ENCODE measurements around the gene GLUL.
"Not testable (repeated sequence)": the region's sequence is repeated elsewhere in the genome, so short reads cannot be mapped to it uniquely, and the experiment has no call there.

GLUL gene

DNA sequence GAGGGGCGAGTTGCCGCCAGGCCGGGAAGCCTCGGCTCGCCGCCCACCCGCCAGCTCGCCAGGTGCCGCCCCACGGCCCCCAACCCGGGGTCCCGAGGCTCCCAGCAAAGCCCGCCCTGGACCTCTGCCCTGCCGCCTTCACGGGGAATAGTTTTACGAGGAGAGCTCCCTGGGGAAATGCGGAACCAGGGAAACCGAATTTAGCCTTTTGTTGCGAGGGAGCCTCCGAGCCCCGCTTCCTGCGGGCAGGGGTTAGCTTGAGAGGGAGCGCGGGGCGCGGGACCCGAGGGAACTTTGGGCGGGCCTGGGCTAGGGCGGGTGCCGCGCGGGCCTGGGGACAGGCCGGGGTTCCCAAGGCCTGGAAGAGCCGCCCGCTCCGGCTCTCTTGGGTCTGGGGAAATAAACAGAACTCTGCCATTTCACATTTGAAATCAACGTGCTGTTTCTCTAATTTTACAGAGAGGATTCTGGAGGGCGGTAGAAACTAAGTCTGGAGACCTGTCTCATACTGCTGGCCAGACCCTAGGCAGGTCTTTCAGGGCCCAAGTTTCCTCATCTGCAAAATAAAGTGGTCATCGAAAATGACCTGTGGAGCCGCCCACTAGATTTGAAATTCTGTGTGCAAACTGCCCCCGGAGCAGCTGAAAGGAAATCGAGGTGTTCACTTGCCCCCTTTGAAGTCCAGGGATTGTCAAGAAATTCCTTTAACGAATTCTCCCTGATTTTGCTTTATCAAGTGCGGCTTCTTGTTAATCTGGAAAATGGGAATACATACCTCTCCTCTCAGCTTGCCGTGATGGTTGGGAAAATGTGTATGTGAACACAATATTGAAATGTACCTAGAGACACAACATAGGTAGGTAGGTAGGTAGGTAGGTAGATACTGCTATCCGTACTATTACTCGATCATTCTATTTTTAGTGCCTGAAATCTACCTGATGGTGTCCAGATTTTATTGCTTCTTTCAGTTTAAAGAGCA lies 749 bp upstream of the GLUL start:
- no peak for DNase-seq

DNA sequence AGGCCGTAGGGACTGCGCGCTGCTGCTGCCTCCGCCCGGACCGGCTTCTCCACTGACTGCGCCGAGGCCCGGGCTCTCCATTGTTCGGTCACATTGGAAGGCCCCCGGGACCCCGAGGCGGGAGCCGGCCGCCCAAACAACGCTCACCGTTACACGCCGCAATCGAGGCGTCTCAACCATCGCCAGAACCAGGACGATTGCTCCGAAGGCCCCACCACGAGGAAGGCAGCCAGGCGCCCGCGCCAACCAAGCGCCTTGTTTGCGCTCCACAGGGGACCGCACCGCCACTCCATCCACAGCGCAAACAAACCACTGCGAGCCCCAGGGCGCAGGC lies 595 bp downstream of the GLUL start:
- DNase-seq: peak; percentile 27

DNA sequence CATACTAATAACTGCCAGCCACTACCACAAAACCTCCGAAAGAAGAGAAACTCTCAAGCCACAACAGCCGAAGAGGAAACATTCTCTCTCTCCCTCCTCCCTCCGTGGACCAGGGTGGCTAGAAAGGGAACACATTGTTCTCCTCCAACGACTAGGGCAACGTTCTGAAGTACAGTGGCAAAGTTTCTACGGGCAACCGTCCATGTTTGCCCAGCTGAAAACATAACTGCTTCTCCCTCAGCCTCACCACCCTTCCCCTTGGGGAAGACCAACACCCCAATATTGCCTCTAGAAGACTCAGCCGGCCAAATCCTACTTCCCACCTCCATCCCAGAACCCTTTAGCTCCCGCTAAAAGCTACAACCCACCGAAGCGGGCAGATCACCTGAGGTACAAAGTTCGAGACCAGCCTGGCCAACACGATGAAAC lies 2.0 kb downstream of the GLUL start:
- no peak for DNase-seq

DNA sequence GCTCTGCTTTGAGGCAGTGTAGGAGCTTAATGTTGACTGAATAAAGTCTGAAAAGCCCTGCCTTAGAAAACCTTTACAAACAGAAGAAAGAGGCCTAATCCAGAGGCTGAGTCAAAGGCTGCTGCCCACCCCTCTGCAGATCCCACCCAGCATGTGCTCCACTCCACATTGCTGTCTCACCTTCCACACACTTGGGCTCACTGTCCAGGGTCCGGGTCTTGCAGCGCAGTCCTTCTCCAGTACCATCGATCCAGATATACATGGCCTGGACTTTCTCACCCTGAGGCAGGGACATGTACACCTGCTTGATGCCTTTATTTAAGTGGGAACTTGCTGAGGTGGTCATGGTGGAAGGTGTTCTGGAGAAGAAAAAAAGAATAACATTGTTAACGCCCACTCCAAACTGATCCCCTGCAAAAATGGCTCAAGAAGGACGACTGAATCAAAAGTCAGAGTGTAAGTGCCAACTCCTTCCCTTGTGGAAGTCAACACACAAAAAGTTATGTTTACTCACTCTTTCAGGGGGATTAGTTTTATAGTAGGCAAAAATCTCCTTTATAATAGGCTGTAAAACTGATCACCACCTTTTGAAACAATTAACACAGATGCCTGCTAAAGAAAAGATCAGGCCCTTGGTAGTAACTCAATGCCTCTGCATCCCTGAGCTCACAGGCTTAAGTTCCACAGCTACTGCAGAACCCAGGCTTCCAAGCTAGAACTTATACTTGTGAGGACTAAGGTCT lies 3.0 kb downstream of the GLUL start:
- DNase-seq: no peak

DNA sequence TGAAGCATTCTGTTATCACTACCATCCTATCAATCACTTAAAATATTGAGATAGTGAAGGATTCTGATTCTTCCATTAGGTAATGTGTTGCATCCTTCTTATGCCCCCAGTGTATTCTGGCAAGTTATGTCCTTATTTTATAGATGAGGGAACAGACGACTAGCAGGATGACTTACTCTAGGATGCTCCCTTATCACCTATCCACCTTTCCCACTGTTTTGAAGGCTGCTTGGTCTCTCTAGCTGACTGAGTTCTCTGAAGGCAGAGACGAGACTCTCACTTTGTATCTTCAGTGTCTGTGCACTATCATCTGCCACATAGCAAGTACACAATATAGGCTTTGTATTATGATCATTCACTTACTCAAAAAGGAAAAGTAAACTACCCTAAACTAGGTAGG lies 4.0 kb downstream of the GLUL start:
- DNase-seq: no peak

DNA sequence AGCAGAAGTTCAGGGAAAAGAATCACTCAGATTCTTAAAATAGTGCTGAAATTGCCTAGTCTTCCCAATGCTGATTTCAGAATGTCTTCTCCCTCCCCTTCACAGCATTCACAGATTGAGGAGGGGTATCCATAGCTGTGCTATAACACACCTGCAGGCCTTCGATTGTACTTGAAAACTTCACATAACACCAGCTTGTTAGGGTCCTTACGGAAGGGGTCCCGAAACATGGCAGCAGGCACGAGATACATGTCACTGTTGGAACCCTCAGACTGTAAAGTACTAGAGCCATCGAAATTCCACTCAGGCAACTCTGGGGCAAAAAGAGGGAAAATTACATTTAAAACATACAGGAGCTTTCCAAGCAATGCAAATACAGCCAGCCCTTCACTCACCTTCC lies 4.6 kb downstream of the GLUL start:
- no peak for DNase-seq

DNA sequence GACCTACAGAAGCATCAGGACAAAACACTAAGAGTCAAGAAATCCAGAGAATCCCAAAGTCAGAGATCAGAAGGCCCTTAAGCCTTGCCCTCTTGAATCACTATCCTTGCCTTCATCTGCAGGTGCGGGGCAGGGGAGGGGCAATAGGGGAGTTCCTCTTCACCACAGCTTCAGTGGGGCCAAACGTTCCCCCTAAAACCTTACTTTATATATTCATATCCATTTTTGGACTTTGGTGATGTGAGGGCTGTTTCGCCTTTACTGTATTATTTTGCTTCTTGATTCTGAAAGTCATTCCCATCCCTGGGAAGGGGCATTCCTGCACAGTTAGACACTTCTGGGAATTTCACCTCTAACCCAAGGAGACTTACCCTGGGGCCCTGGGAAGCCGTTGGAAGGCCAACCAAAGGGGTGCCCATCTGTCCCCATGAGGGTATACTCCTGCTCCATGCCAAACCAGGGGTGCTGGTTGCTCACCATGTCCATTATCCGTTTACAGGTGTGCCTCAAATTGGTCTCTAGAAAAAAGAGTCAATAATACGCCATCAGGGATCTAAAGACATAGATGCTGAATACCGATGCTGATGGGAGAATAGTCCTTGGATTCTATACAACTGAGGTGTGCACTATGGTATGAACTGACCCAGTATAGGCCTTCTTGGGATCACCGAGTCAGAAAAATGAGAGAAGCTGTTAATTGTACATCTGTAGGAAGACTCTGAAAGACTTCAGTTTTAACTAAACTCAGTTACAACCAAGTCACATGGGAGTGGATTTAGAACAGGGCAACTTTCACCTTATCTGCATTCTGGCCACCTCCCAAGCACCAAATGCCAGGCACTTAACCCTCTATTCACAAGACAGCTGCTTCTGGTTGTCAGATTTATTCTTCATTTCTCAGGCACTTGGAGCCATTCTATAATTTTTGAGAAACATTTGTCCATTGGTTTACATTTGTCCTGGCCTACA lies 5.4 kb downstream of the GLUL start:
- no peak for DNase-seq

DNA sequence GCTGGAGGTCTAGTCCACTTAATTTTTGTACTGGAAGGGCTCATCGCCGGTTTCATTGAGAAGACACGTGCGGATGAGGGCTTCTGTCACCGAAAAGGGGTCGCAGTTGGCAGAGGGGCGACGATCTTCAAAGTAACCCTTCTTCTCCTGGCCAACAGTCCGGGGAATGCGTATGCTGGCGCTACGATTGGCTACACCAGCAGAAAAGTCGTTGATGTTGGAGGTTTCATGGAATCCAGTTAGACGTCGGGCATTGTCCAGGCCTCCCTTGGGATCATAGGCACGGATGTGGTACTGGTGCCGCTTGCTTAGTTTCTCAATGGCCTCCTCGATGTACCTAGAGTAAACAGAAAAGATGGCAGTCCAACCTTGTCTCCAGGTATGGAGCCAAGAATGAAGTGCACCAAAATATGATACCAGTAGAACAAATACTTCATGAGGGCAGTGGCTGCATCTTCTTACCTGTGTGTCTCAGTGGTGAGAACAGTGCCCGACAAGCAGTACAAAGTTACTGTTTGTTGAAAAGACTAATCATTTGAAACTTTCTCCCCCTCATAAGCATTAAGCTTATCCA lies 7.1 kb downstream of the GLUL start:
- no peak for DNase-seq

DNA sequence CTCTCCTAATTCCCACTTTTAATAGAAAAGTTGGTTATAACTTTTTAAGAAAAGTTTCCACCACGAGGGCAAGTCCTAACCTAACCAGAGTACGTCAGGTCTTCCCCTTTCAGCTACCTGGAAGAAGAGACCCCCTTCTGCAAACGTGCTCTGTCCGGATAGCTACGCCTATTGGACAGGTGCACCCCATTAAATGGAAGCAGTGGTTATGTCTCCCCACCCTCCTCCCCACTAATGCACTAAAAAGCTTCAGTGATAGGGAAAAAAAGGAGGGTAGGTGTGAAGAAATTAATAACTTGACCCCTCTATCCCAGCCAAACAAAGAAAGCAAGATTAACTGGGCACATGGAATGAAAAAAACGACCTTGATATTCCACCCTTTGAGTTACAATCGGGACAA lies 7.7 kb downstream of the GLUL start:
- no peak for DNase-seq

DNA sequence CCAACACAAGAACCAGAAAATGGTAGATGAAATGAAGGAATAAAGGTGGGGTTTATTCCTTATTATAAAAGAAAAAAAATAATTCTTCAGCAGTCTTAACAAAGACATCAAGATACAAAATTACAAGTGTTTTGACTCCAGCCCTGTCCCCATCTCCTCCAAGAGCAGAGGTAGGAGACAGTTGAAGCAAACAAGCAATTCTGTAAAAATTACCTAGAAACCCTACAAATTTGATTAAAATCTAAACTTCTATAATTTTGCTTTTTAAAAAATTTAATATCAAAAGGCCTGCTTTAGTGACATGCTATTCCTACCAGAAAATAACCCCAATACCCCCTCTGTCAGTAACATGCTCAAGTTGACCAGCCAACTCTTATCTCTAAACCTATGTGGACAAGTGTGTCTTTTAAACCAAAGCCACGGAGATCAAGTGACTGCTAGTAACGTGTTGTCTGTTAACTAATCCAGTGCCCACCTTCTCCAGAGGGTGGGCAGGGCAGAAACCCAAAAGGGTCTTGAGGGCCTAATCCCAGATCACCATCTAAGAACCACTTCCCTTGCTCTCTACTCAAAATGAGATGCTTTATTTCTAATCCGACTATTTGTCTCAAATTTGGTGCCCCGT lies 8.4 kb downstream of the GLUL start:
- DNase-seq: no peak

DNA sequence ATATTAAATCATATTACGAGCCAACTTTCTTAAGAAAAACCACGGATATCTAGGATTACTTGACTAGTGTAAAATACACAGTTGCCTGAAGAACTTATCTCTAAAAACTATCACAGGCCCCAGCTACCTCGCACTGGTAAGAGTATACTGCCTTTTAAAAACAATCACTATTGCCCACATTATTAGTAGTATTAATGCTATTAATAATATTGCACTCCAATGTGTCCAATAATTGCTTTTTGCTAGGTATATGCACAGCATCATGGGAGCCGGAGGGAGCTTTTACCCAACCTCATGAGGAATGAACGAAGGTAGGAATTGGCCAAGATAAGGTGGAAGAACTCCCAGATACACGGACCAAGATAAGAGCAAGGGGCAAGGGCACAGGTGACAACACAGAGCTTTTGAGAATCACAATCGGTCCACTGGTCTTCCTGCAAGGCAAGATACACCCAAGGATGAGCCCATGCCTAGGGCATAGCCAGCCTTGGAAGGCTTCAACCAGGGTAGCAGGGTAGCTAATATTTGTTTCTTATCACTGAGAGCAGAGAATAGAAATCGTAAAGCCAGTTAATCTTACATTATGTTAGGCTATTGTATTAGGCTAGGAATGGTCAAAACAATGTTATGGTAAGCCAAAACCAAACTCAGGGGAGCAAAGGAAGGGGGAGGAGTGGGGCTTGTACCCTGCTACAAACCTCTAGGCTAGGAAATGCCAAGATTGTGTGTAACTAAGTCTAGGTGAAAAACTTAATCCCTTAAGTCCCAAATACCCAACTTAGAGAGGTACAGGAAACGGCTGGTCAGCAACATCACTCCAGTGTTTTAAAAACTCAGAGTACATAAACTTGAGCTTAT lies 9.4 kb downstream of the GLUL start:
- DNase-seq: no peak

DNA sequence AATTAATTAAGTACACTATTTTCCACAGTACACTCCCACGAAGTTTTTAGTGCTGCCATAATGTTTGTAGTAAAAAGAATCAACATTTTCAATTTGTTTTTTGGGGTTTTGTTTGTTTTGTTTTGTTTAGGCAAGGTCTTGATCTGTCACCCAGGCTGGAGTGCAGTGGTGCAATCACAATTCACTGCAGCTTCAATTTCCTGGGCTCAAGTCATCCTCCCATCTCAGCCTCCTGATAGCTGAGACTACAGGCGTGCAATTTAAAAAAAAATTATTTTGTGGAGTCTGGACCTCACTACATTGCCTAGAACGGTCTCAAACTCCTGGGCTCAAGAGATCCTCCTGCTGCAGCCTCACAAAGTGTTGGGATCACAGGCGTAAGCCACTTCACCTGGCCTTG lies 11.4 kb downstream of the GLUL start:
- no peak for DNase-seq

DNA sequence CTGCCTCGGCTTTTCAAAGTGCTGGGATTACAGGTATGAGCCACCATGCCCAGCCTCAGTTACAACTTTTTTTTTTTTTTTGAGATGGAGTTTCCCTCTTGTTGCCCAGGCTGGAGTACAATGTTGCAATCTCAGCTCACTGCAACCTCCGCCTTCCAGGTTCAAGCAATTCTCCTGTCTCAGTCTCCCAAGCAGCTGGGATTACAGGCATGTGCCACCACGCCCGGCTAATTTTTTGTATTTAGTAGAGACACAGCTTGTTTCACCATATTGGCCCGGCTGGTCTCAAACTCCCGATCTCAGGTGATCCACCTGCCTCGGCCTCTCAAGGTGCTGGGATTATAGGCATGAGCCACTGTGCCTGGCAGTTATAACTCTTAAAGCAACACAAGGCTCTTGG lies 11.8 kb downstream of the GLUL start:
- DNase-seq: not testable (repeated sequence)

DNA sequence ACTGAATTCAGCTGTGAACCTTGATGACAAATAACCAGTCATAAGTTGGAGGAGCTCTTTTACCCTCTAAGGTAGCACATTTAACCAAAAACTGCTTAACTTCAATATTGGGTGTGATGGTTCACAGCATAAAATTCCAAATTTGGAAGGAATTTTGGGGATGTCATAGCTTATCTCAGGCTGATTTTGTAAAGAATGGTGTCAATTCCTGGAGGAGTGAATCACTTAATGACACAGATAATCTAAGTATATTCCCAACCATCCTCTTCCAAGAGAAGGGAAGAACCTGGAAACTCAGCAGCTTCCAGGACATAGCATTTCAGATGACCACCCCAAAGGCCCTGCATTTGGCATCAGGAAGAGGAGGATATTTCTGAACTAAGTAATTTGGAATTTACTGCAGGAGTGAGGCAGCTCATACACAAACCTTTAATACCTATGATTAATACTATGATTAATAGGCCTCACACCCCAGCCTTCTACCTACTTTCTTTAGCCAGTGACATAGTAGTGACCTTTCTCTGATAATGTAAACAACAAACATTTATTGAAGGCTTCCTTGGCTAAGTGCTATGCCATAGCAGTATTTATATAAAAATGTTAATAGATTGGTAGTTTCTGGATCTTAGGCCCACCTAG lies 14.5 kb downstream of the GLUL start:
- no peak for DNase-seq

DNA sequence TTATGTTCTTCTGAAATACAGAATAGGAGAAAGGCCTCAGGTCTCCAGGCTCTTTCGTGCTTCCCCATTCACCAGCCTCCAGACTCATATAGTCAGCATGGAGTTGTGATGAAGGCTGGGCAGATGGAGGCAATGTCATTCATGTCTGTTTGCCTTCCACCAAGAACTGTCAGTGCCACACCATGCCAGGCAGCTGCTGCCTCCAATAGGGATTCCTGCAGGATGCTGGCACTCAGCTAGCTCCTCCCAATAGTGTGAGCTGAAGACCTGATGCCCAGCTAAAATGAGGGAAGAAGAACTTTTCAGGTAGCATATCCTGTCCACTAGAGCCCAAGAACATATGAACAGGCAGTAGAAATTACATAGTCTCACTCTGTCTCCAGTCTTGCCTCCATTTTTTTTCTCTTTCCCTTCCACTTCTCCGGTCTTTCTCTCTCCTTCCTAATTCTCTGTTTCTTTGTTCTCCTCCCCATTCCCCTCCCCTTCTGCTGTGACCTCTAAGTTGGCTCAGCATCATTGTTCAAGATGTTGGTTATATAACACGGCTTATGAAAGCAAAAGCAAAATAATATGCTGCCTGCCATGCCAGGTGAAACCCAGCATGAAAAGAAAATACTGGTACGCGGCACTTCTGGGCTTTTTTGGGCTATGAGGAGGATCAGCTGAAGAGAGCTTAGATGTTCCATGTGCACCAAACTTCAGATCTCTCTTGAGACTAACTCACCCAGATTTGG lies 17.3 kb downstream of the GLUL start:
- no peak for DNase-seq

DNA sequence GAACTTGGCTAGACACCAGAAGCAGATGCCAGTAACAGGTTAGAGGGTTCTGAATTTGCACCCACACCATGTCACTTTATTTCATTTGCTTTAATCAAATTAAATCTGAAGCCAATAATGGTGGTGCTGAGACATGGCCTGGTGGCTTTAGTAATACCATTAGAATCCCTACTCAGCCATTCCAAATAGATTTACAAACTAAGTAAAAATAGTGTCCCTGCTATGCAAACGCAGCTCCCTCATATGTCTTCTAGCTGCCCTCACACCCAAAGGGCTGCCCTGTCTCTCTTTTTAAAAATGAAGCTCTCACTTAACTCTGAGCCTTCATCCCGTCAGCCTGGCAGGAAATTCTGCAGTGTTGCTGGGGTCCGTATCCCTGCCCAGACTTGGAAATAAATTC lies 21.1 kb downstream of the GLUL start:
- no peak for DNase-seq

DNA sequence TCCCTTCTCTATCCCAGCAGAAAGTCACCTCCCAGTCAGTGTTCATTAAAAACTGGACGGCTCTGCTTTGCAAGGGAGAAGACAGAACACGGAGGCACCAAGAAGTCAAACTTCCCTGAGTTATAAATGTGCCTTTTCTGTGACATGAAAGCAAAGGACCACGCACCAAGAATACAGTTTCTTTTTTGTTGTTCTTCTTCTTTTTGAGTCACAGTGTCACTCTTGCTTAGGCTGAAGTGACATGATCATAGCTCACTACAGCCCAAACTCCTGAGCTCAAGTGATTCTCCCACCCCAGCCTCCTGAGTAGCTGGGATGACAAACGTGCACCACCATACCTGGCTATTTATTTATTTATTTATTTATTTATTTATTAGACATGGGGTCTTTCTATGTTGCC lies 22.7 kb downstream of the GLUL start:
- no peak for DNase-seq

DNA sequence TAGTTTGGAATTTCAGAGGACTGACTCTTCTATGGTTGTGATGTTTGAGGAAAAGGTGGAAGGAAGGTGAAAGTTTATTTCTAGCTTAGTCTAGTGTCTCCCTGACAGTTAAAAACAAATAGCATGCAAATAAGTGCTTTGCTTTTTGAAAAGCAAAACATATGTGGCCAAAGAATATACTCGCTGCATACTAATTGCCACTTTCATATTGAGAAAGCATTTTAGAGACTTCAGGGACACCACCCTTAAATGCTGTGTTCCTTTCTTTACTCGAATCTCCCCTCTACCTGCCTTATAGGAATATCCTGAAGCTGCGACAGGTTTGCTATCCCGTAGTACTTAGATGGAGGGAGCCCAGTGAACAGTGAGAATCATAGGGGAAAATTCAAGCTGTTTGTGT lies 23.2 kb downstream of the GLUL start:
- no peak for DNase-seq

DNA sequence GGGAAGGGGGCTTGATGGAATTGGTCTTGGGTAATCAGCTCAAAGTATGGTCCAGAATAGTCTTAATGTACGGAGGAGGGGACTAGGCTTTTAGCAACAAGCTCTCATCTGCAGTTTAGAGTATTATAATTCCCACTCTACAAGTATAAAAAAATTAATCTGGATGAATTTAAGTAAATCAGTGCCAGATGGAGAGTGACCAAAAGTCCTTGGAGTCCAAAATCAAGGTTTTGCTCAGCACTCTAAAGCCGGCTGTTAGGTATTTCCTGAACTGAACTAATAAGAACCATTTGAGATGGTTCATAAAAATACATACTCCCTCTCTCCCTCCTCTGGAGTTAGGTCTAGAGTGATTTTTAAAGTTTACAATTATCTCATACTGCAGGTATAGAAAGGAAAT lies 23.7 kb downstream of the GLUL start:
- no peak for DNase-seq

DNA sequence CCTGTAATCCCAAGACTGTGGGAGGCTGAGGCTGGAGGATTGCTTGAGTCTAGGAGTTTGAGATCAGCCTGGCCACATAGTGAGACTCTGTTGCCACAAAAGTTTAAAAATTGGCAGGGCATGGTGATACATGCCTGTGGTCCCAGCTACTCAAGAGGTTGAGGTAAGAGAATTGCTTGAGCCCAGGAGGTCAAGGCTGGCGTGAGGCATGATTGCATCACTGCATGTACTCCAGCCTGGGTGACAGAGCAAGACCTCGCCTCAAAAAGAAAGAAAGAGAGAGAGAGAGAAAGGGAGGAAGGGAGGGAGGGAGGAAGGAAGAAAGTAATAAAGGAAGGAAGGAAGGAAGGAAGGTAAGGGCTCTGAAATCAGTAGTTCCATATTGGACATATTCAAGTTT lies 25.0 kb downstream of the GLUL start:
- no peak for DNase-seq

Data from NCI-H2081 treated with DMSO at 0.1 percent for 48 hours (cell line).